Suppressor macrophage treated with lipopolysaccharide for 4 hours (primary cell): ENCODE results near the gene AQP4.

Source experiments
- DNase-seq: peaks from one replicate; pipeline ENCODE4 v3.0.0-alpha.2; 2020

Gene AQP4, protein sequence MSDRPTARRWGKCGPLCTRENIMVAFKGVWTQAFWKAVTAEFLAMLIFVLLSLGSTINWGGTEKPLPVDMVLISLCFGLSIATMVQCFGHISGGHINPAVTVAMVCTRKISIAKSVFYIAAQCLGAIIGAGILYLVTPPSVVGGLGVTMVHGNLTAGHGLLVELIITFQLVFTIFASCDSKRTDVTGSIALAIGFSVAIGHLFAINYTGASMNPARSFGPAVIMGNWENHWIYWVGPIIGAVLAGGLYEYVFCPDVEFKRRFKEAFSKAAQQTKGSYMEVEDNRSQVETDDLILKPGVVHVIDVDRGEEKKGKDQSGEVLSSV

DNA sequence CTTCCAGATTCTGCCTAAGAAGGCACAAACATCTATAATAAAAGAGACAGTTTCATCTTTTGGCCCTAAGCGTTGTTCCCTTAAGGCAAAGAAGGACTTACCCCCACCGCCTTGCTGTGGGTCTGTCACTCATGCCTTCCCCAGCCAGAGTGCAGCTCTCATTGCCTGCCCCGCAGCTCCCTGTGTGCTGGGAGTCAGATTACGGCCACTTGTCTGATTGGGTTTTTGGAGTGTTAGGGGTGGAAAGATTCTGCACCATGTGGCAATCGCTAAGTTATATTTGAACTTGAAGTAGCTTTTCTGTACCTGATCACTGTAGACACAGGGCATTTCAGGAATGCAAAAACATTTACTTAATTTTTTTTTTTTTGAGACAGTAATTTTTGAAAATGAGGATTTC lies at the start of gene AQP4:
Gene AQP4 (minus strand): TSS at position 151 of the 400 bp plus-strand sequence. CDS start 18 bp downstream, at position 133.
- no peak for DNase-seq

- DNase-seq: no peak
These were observed 46.3 kb upstream of the AQP4 start for GRCh38 chr18:26911840-26912239.

DNA sequence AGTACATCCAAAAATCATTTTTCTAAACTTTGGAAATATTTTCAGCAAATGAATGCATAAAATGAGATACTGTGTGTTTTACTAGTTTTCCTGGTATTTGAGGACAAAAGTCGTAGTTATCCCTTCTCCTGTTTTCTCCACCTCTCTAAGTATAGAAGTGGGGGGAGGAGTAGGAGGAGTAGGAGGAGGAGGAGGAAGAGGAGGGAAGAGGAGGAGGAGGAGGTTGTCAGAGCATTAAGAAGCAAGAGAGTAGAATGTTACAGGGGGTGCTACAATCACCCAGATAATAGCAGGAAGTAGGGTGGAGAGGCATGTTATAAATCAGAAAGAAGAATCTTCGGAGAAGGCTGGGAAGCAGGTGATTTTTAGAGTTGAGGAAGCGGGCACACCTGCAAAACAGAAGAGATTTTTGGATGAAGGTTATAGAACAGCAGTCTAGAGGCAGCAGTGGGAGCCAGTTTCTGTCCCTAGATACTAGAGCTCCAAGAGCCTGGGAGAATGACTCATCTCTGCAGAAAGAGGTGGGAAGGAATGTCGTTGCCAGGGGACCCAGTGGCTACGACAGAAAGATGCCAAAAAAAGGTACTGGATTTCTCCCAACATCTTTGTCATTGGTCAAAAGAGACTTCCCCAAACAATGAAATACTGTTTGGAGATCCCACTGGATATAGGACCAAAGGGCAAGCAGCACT lies 44.2 kb upstream of the AQP4 start:
- DNase-seq: no peak

GRCh38 chr18:26908906-26909305 lies 43.4 kb upstream of the AQP4 start:
- DNase-seq: no peak

DNA sequence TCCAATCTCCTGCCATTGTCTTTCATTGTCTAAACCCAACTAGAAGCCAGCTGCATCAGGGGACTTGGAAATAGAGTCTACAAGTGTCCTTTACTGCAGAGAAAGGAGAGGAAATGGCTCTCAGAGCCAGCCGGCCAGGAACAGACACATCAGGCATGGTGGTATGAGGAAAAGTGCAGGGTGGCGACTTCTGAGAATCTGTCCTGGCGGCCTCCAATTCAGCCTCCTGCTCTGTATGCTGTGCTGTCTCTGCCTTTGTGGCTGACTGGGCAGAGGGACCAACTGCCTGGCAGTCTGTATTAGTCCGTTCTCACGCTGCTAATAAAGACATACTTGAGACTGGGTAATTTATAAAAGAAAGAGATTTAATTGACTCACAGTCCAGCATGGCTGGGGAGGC lies 36.8 kb upstream of the AQP4 start:
- DNase-seq: no peak

DNA sequence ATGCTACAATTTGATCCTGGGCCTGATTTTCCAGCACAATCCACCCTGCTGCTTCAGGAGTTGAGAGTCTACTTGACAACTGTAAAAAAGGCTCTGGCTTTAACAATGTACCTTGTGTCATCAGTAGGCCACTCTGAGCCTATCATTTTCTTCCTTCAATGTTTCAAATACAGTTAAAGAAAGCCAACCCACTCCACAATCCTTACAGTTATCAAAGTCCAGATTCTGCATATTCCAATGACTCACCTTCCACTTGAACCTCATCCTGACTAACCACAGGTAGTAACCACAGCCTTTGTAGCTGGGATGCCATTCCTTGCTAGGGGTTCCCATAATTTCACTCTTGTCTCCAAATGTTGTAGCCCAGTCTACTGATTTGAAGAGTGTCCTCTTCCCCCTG lies 35.5 kb upstream of the AQP4 start:
- DNase-seq: no peak

GRCh38 chr18:26894426-26894825 lies 28.9 kb upstream of the AQP4 start:
- DNase-seq: no peak

DNA sequence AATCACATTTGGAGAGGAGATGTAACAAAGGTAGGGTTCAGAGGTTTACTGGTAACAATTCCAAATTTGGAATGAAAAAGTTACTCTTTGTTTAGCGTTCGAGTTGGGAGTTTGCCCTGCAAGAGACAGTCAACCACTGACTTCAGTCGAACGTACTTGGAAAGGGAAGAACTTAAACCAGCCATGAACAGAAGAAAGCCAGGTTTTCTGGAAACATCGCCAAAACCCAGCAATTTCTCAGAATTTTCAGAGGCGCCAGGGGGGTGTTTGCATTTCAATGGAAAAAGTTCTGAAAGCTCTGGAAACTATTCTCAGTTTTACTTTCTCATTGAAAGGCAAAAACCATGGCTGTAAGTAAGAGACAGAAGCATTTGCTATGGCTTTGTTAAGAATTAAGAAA lies 28.5 kb upstream of the AQP4 start:
- no peak for DNase-seq

GRCh38 chr18:26888259-26888658 lies 22.8 kb upstream of the AQP4 start:
- no peak for DNase-seq

GRCh38 chr18:26875040-26875654 lies 9.6 kb upstream of the AQP4 start:
- DNase-seq: peak; percentile 25

DNA sequence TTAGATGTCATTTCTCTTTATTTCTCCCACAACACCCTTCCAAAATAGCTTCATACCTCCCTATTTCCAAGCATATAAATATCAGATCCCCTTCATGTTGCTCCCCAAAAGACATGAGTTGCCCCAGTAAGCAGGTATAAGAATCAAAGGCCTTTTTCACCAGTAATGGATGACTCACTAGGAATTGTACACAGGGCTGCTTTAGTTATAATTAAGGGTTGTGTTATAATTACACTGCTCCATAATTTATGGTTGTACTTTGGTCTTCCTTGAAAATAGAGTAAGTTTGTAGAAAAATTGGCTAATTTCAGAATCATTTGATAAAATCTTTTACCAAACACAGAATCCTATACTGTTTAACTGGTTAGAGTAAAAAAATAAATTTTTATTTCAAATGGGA lies 8.8 kb upstream of the AQP4 start:
- DNase-seq: no peak

DNA sequence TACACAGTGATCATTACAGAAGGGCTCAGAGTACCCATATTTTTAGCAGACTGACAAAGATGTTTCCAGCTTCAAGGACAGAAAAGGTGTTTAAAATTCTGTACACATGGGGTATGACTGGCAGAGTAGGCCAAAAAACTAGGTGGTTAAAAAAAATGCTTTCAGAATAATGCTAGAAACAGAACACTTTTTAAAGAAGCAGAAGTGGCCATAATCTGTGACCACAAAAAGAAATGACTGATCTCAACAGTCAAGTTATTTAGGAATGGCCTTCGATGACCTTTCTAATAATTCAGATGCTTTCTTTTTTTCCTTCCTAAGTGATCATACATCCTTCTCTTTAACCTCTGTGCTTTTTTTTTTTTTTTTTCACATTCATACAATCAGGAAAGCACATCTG lies 4.1 kb upstream of the AQP4 start:
- peak; percentile 4 for DNase-seq

DNA sequence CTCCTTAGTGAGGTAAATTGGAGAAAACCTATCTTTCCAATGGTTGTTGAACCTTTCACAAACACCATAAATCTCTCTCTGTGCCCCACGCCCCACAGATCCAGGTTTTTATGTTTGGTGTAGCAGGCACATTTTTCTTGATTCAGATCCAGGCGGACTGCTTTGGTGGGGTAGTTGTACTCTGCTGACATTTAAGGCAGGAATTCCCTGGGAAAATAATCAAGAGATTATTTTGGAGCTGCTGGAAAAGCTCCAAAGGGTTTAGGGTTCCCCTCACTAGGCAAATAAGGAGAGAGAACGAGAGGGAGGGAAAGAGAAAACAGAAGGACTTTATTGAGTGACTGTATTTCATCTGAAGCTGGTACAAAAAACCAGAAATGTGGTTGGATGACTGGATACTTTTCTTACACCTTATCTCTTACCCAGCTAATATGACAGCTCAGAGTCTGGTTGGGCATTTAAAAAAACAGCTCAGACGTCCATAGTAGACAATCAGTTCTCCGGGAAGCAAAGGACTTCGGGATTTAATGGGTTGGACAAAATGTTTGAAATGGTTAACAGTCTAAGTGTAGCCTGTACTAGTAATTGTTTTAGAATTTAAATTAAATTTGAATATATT lies 3.6 kb upstream of the AQP4 start:
- no peak for DNase-seq

DNA sequence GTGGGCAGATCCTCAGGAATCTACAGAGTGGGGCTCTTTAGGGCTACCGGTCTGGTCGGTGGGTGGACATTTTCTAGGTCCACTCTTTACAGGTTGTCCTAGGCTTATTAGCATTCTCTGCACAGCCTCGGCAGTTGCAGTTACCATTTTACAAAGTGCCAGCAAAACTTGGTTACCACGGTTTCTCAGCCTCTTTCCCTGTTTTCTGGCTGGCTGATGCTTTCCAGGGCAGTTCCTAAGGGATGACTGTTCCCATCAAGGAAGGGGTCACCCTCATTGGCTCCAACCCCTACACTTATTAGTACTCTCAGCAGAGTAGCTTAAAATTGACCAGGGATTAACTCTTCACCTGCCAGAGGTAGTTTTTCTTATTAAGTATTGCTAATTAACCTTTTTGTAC lies 2.0 kb upstream of the AQP4 start:
- no peak for DNase-seq

DNA sequence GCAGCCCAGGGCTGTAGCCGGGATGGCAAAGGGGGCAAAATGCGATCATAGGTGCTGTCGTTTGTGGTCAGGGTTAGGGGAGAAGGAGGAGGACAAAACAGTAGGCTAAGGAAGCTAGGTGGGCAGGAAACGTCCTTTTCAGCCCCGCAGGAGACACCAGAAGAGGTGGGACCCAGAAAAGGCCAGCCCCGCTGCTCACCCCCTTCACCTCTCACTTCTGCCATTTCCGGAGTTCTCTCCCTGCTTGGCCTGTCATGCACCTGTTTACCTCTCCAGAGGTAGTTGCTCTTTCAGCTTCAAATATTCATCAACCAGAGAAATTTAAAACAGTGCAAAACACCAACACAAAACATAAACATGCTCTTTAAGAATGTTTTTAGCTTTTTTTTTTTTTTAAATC lies 849 bp downstream of the AQP4 start:
- DNase-seq: no peak

DNA sequence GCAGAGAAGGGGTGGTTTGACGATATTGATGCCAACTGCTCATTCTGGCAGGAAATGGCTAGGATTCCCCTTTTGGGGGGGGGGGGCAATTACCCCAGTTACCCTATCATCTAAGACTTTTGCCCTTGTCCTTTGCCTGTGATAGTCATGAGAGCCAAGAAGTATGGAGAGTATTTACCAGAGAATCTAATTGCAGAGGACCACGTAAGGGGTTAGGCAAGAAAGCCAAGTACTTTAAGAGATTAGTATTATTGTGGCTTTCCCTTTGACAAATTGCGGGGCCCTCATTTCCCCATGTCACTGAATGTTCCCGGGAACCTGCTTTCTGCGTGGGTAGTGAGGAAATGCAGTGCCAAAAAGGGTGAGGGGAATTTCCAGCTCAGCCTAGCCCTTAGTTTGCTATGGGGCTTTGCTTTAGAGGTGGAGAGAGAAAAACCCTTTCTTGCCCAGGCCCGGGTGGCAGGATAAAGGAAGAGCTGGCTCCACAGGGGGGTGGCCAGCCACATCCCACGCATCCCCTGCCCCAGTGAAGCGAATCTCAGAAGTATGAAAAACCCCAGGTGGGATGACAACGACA lies 1.5 kb downstream of the AQP4 start:
- DNase-seq: no peak

- no peak for DNase-seq
These were observed 2.2 kb downstream of the AQP4 start for GRCh38 chr18:26863122-26863879.

DNA sequence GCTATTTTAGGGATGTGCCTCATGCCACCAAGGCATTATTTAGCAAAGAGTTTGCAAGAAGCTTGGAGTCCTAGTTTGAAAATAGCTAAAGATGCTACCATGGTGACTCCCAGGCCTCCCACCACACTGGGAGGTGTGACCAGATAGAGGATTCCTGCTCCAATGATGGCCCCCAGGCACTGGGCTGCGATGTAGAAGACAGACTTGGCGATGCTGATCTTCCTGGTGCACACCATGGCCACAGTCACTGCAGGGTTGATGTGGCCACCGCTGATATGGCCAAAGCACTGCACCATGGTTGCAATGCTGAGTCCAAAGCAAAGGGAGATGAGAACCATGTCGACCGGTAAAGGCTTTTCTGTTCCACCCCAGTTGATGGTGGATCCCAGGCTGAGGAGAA lies 3.4 kb downstream of the AQP4 start:
- no peak for DNase-seq

DNA sequence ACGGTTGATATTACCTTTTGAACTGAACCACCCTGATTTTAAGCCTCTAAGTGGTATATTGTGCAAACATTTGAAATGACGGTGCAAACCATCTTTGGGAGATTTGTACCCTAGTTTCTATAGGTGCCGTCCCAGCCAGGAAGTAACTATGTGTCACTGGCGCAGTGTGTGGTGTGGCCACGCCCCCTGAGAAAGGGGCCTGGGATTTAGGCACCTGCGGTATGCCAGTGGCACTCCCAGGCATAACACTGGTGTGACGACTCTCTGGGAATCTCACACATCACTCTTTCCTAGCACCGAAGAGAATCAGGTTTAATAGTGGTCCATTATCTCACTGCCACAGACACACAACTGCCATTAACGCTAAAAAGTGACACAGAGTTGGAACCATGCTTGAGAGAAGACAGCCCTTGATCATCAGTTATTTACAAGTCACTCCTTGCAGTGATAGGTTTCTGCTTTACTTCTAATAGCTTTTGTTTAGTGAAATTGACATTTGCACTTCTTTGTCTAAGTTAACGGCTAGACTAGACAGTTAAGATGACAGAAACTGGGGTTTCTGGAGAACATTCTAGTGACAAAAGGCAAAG lies 11.1 kb downstream of the AQP4 start:
- DNase-seq: no peak

GRCh38 chr18:26853401-26853800 lies 12.1 kb downstream of the AQP4 start:
- DNase-seq: no peak

- no peak for DNase-seq
These were observed 21.7 kb downstream of the AQP4 start for GRCh38 chr18:26843760-26844159.

- no peak for DNase-seq
These were observed 24.5 kb downstream of the AQP4 start for GRCh38 chr18:26840965-26841364.
